GM20431 (cell line): ENCODE measurements around the gene RBSN.

Source experiments
- in situ Hi-C: fragments of 300-500 bp; cut with MseI, MboI; formaldehyde crosslinking; loops from one replicate; pipeline ENCODE4 v1.15.0; 2020; ENCODE audit warnings: low sequenced_read_pairs; ENCODE audit not compliant: unreplicated experiment

The RBSN gene

GRCh38 chr3:15038306-15038705, 60.6 kb downstream of the RBSN start:
- in situ Hi-C loops = no loop called here

GRCh38 chr3:15033103-15033502, 65.8 kb downstream of the RBSN start:
- in situ Hi-C loops = no loop called here

GRCh38 chr3:15032650-15033049, 66.3 kb downstream of the RBSN start:
- in situ Hi-C loops = no loop called here

- in situ Hi-C loops = no loop called here
Measured at GRCh38 chr3:15029625-15030024, 69.3 kb downstream of the RBSN start.

- in situ Hi-C loops = no loop called here
Measured at GRCh38 chr3:15023719-15024118, 75.2 kb downstream of the RBSN start.

GRCh38 chr3:15023249-15023648, 75.7 kb downstream of the RBSN start:
- in situ Hi-C loops = no loop called here
